Vagina (tissue), 2 donors: ENCODE data around the gene ERG. TPM values are rescaled to one million over a fixed set of nuclear protein-coding genes. Genes with fewer than 3 reads are reported as not detected.

Experiments
- DNase-seq, 2 donors: peaks; one replicate each; pipeline ENCODE4 v3.0.0-alpha.2; 2017; ENCODE audit errors: extremely low spot score in 2 of 2
- H3K27ac ChIP-seq: fragments of 200-600 bp; sonication (generic); one replicate; pipeline ENCODE4 v1.5.1; 2019
- H3K27me3 ChIP-seq: fragments of 200-600 bp; sonication (generic); one replicate; pipeline ENCODE4 v1.5.1; 2019
- H3K36me3 ChIP-seq, 2 donors: fragments of 200-600 bp; sonication (generic); one replicate each; pipeline ENCODE4 v1.5.1; 2017 to 2019
- H3K4me1 ChIP-seq: fragments of 200-600 bp; sonication (generic); one replicate; pipeline ENCODE4 v1.5.1; 2019
- H3K4me3 ChIP-seq, 2 donors: fragments of 200-600 bp; sonication (generic); 1 replicate in 1 of 2; 2 replicates in 1 of 2; pipeline ENCODE4 v1.5.1; 2016 to 2019
- H3K9me3 ChIP-seq: fragments of 200-600 bp; sonication (generic); one replicate; pipeline ENCODE4 v1.5.1; 2019
- POLR2A ChIP-seq, 2 donors: fragments of 450-650 bp; IDR thresholded peaks; one replicate each; pipeline ENCODE4 v1.6.1; 2017; ENCODE audit warnings: antibody characterized with exemption in 2 of 2, mild to moderate bottlenecking in 2 of 2, moderate library complexity in 2 of 2
- POLR2AphosphoS5 ChIP-seq, 2 donors: sonication (generic); formaldehyde crosslinking; IDR thresholded peaks; one replicate each; pipeline ENCODE4 v1.9.0; 2017; ENCODE audit warnings: antibody characterized with exemption in 2 of 2, mild to moderate bottlenecking in 2 of 2, low read depth in 1 of 2; ENCODE audit not compliant: insufficient read depth in 1 of 2
- intact Hi-C: fragments of 100-400 bp; cut with DNase I; formaldehyde crosslinking; loops from one replicate; pipeline ENCODE4 v1.15.1; 2023
- total RNA-seq: library from RNA; depleted of rRNA; stranded (reverse); fragments of >200 nt; gene quantifications from one replicate; pipeline ENCODE4 v1.2.3, GENCODE V29; 2016
- TF ChIP-seq, protein P1 (sequence below), 3 experiments: fragments of 450-650 bp in 2 of 3; fragments of 200-600 bp in 1 of 3; sonication (generic) in 1 of 3; IDR thresholded peaks; one replicate each; pipeline ENCODE4 v1.5.1; 2017 to 2019; ENCODE audit warnings: antibody characterized with exemption in 3 of 3, mild to moderate bottlenecking in 2 of 3, moderate library complexity in 2 of 3

The ERG gene
- total RNA-seq, 1 donor from 2014 or later: 20.9 TPM

DNA sequence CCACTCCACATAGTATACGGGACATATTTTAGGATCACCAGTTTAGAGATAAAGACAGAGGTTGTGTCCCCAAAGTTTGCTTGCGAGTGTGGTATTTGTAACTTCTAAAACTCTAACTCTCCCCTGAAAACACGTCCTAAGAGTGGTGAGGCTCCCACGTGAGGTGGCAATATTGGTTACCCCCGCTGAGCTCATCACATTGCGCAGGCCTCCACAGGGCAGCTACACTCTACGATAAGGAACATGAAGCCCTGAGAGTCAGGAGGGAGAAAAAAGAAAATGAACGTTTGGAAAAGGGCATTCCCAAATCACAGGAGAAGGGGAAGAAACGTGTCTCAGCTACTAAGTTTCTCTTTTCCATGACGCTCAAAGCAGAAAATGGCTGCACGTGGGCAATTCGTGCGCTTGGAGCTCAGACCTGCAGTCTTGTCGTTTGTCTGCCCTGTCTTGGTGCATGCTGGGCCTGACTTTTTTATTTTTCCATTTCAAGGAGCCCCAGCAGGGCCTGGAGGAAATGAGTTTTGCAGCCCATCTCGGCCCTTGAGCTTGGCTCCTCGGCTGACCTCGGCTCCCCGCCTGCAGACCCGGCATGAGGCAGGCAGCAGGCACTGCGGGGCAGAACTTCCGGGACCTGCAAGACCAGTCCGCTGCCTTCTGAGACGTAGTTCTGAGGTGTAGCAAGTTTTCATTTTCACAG lies 25.7 kb downstream of the ERG start:
- H3K27me3 ChIP-seq: no peaks in the 10 kb centered on the region
- no peak overlapping the region for H3K4me3 ChIP-seq
- no peak overlapping the region for H3K27ac ChIP-seq
- TF ChIP-seq POLR2A (IDR thresholded peaks at IDR 0.05) (no peak), POLR2AphosphoS5 (IDR thresholded peaks at IDR 0.05; ENCODE audit: insufficient read depth in 1 of 2, low read depth in 1 of 2) (no peak)
- TF ChIP-seq, protein P1, sequence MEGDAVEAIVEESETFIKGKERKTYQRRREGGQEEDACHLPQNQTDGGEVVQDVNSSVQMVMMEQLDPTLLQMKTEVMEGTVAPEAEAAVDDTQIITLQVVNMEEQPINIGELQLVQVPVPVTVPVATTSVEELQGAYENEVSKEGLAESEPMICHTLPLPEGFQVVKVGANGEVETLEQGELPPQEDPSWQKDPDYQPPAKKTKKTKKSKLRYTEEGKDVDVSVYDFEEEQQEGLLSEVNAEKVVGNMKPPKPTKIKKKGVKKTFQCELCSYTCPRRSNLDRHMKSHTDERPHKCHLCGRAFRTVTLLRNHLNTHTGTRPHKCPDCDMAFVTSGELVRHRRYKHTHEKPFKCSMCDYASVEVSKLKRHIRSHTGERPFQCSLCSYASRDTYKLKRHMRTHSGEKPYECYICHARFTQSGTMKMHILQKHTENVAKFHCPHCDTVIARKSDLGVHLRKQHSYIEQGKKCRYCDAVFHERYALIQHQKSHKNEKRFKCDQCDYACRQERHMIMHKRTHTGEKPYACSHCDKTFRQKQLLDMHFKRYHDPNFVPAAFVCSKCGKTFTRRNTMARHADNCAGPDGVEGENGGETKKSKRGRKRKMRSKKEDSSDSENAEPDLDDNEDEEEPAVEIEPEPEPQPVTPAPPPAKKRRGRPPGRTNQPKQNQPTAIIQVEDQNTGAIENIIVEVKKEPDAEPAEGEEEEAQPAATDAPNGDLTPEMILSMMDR (IDR thresholded peaks at IDR 0.05): no peak
- H3K9me3 ChIP-seq: no peaks in the 10 kb centered on the region
- peak in 1 of 2 donors; percentile 44 for DNase-seq
- H3K4me1 ChIP-seq: no peaks in the 10 kb centered on the region
- no peaks in the 10 kb centered on the region for H3K36me3 ChIP-seq
- intact Hi-C loops: no loop called here

DNA sequence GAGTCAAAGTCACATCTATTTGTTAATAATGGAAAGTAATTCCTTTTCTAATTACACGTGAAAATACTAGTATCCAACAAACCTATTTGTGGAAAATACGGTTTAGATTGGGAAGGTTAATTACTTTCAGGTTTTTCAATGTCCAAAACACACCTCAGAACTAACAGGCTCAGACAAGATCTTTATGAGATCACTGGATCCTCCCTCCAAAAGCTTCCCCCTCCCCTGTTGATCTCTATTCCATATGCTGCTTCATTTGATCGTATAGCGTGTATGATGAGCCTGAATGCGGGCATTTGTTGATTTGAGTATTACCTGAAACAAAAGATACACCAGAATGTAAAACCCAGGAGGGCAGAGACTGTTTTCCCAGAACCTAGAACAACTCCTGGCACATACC lies 26.5 kb downstream of the ERG start:
- H3K9me3 ChIP-seq: no peaks in the 10 kb centered on the region
- H3K27ac ChIP-seq: no peak overlapping the region
- no peaks in the 10 kb centered on the region for H3K27me3 ChIP-seq
- peak in 1 of 2 donors; percentile 1 for DNase-seq
- H3K4me1 ChIP-seq: no peaks in the 10 kb centered on the region
- no peak overlapping the region for H3K4me3 ChIP-seq
- intact Hi-C loops: no loop called here
- H3K36me3 ChIP-seq: no peaks in the 10 kb centered on the region
- TF ChIP-seq, protein P1 (IDR thresholded peaks at IDR 0.05): no peak
- no peak for TF ChIP-seq POLR2A (IDR thresholded peaks at IDR 0.05)
- TF ChIP-seq POLR2AphosphoS5 (IDR thresholded peaks at IDR 0.05; ENCODE audit: insufficient read depth in 1 of 2, low read depth in 1 of 2): no peak

DNA sequence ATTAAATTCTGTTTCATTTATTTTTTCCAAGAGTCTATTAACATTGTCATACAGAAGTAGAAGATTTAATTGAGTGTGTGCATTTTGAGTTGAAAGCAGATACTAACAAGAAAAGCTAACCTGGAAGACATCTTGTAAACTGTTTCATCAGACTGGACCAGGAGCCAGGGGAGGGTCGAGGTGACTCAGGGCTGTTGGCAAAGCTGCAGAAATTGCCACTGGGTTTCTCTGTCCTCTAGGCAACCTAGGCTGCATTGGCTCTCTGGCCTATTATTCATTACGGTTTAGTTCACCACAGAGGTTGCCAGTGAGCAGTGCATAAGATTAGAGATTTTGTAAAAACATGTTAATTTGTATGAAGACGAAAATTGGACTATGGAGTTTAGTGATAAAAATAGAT lies 27.5 kb downstream of the ERG start:
- no peaks in the 10 kb centered on the region for H3K27me3 ChIP-seq
- no peak for DNase-seq
- TF ChIP-seq, protein P1 (IDR thresholded peaks at IDR 0.05): no peak
- TF ChIP-seq POLR2A (IDR thresholded peaks at IDR 0.05) (no peak), POLR2AphosphoS5 (IDR thresholded peaks at IDR 0.05; ENCODE audit: insufficient read depth in 1 of 2, low read depth in 1 of 2) (no peak)
- no peaks in the 10 kb centered on the region for H3K9me3 ChIP-seq
- H3K4me3 ChIP-seq: no peak overlapping the region
- intact Hi-C loops: no loop called here
- H3K27ac ChIP-seq: no peak overlapping the region
- no peaks in the 10 kb centered on the region for H3K36me3 ChIP-seq
- no peaks in the 10 kb centered on the region for H3K4me1 ChIP-seq

DNA sequence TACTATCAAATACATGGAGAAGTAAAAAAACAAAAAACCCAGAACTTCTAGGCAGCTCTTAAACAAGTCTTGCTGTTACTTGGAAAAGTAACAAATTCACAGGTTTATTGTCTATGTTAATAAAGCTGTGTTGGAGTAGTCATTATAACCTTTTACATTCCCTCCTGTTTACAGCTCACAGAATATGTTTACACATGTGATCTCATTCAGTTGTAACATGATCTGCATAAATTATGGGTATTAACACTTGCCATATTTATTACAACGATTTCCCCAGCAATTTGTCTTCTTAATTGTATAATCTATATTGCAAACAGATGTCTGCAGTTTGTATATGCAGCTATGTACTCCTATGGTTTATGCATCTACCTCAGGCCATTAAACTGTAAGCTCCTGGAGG lies 28.6 kb downstream of the ERG start:
- intact Hi-C loops: no loop called here
- no peaks in the 10 kb centered on the region for H3K36me3 ChIP-seq
- TF ChIP-seq, protein P1 (IDR thresholded peaks at IDR 0.05): no peak
- TF ChIP-seq POLR2A (IDR thresholded peaks at IDR 0.05) (no peak), POLR2AphosphoS5 (IDR thresholded peaks at IDR 0.05; ENCODE audit: insufficient read depth in 1 of 2, low read depth in 1 of 2) (no peak)
- H3K4me3 ChIP-seq: no peak overlapping the region
- DNase-seq: no peak
- no peaks in the 10 kb centered on the region for H3K27me3 ChIP-seq
- H3K27ac ChIP-seq: no peak overlapping the region
- H3K4me1 ChIP-seq: no peaks in the 10 kb centered on the region
- H3K9me3 ChIP-seq: no peaks in the 10 kb centered on the region

DNA sequence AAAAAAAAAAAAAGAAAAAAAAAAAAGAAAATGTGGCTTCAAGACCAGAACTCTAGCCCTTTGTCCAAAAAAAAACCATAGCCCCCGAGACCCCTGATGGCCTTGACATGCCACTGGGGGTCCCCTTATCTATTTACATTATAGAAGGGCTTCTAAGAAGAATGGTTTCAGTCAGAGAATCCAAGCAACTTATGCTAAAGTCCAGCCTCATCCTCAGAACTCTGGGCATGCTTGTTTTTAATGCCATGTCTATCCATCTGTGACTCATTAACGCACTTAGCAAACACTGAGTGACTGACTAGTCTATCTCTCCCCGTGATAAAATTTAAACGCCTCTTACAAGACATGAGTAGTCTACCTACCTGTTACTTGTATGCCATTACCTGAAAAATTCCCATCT lies 29.3 kb downstream of the ERG start:
- no peak for DNase-seq
- no peaks in the 10 kb centered on the region for H3K9me3 ChIP-seq
- TF ChIP-seq, protein P1 (IDR thresholded peaks at IDR 0.05): no peak
- TF ChIP-seq POLR2A (IDR thresholded peaks at IDR 0.05) (no peak), POLR2AphosphoS5 (IDR thresholded peaks at IDR 0.05; ENCODE audit: insufficient read depth in 1 of 2, low read depth in 1 of 2) (no peak)
- intact Hi-C loops: no loop called here
- no peak overlapping the region for H3K27ac ChIP-seq
- no peaks in the 10 kb centered on the region for H3K4me1 ChIP-seq
- no peak overlapping the region for H3K4me3 ChIP-seq
- no peaks in the 10 kb centered on the region for H3K27me3 ChIP-seq
- no peaks in the 10 kb centered on the region for H3K36me3 ChIP-seq
